Fibroblast of villous mesenchyme (primary cell): ENCODE measurements around the gene PRR7. TPM values are rescaled to one million over a fixed set of nuclear protein-coding genes. Genes with fewer than 3 reads are reported as not detected.

Experiments
- DNase-seq: peaks from one replicate; pipeline ENCODE4 v3.0.0-alpha.2; 2010; ENCODE audit warnings: low read depth
- H3K4me3 ChIP-seq: 2 replicates; pipeline ENCODE4 v1.5.1; 2011; ENCODE audit warnings: low read depth, mild to moderate bottlenecking, low read length
- total RNA-seq: library from RNA; depleted of rRNA; stranded (reverse); fragments of >200 nt; gene quantifications from 2 replicates; pipeline ENCODE4 v1.2.3, GENCODE V29; 2012
- TF ChIP-seq, protein P1 (sequence below): IDR thresholded peaks from 2 replicates; pipeline ENCODE4 v1.5.1; 2012; ENCODE audit warnings: low read depth, mild to moderate bottlenecking, low read length; ENCODE audit not compliant: insufficient read depth

The PRR7 gene
- total RNA-seq, 1 donor, result 4.7 TPM

DNA sequence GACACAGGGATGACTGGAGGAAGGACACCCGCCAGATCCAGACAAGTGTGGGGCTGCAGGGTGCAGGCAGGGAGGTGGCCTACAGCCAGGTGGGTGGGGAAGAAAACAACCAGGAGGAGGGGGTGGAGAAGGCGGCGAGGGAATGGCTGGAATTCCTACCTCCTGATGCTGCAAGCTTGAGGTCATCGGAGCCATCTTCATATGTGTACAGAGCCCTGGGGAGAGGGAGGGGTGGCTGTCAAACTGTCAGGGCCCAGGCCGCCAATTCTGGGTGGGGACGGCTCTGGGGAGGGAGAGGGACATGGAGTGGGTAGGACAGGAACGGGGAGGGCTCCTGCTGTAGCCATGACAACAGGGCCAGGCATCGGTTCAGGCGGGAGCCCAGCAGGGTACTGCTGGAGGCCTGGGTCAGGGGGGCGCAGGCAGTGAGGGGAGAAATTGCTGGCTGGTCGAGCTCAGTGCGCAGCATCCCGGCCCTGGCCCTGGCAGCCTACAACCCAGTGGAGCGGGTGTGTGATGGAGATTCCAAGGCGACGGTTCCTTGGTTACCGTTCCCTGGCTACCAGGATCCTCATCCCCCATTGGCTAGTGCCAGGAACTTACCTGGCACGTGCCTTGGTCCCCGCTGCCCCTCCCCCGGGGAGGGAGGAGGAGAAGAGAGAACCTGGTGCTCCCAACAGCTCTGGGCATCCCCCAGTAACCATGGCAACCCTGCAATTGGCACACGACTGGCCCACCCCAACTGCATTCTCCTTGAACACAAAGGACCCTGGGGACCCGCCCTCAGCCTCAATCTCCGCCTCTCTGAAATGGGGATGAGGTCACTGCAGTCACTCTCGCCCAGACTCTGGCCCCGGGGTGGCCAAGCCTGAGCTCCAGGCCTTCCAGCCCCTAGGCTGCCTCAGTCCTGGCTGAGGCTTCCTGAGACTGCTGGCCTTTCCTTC lies 22.3 kb downstream of the PRR7 start:
- DNase-seq, result no peak
- no peak overlapping the region for H3K4me3 ChIP-seq
- TF ChIP-seq, protein P1, sequence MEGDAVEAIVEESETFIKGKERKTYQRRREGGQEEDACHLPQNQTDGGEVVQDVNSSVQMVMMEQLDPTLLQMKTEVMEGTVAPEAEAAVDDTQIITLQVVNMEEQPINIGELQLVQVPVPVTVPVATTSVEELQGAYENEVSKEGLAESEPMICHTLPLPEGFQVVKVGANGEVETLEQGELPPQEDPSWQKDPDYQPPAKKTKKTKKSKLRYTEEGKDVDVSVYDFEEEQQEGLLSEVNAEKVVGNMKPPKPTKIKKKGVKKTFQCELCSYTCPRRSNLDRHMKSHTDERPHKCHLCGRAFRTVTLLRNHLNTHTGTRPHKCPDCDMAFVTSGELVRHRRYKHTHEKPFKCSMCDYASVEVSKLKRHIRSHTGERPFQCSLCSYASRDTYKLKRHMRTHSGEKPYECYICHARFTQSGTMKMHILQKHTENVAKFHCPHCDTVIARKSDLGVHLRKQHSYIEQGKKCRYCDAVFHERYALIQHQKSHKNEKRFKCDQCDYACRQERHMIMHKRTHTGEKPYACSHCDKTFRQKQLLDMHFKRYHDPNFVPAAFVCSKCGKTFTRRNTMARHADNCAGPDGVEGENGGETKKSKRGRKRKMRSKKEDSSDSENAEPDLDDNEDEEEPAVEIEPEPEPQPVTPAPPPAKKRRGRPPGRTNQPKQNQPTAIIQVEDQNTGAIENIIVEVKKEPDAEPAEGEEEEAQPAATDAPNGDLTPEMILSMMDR, result no peak

DNA sequence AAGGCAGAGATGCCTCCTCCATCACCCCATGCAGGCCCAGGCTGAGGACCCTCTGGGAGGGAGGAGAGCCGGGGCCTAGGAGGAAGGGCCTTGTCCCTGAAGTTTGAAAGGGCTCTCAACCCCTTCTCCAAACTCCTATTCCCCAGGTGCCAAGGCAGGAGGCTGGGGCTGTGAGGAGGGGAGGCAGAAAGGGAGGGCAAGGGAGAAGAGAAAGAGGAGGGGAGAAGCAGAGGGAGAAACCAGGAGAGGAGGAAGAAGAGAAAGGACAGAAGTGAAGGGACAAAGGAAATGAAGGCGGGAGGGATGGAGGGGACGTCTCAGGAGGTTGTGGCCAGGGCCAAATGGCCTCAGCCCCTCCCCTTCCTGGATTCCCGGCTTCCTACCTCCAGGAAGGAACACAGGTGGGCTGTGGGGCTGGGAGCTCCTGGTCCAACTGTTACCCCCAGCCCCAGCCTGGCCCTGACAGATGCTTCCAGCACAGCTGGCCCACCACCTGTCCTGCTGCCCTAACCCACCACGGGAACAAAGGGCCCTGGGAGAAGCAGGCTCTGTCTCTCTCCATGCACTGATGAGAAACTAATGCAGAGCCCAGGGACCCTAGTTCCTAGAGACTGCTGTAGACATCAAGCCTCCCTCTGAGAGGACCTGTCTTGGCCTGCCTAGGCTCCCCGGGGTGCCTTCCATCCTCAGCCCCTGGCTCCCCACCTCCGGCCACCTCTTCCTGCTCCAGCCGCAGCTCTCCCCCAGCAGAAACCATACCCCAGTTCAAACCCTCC lies 23.3 kb downstream of the PRR7 start:
- TF ChIP-seq, protein P1, result no peak
- H3K4me3 ChIP-seq, result no peak overlapping the region
- DNase-seq, result no peak

DNA sequence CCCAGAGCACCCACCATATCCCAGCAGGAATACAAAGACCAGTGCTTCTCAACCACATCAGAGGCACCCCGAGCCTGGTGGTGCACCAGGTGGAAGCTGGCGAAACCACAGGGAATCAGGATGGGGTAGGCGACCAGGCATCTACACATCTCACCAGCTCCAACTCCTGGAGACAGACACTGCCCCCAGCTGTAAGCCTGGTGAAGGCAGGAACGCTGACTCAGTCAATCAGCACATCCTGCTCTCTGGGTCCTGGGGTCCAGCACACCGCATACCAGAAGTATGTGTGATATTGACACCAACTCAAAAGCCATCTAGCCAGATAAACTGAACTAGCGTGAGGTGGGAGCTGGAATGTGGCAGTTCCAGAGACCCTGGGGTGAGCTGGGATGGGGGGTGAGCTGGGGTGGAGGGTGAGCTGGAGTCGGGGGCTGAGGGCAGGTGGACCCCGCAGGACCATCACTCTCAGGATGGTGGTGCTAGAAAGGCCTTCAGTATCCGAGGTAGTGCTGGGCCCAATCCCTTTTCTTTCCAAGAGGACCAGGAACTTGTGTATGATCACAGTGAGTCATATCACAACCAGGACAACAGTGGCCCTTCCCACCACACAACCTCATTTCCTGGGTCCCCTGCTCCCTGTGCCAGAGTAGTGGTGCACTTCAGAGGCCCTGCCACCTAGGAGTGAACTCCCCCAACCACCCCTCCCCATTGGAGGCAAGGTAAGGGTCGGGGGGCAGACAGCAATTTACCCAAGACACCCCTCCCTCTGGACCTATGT lies 24.3 kb downstream of the PRR7 start:
- TF ChIP-seq, protein P1, result no peak
- peak; percentile 27 for DNase-seq
- H3K4me3 ChIP-seq, result no peak overlapping the region

DNA sequence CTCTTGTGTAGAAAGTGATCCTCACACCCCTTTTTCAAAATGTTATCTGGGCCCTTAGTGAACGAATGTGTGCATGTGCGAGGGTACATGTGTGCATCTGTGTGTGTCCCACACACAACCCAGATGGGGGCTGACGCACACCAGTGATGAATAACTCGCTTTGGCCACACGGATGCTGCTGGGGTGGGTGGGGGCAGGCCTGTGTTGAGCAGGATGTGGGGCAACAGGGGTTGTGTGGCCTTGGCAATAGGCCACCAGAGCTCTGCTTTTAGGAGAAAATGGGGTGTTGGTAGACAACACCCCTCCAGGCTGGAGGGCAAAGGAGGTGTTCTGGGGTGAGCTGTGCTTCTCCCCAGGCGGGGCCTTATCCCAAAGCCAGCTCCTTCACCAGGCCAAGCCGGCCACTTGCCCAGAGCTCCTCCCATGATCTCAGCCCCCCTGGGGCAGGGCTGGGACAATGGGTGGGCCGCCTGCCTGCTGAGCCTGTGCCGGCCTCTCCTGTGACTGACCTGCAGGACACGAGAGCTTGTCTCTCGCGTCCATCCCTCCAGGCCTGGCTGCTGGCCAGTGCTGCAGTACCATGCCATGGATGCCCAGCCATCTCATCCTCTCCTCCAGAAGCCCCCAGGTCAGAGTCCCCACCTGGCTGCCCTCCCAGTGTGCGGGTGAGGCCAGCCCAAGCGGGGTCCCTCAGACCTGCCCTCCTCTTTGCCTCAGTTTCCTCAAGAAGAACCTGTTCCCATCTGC lies 25.2 kb downstream of the PRR7 start:
- peak overlapping the region; percentile 87 for H3K4me3 ChIP-seq
- TF ChIP-seq, protein P1, result no peak
- DNase-seq, result peak; percentile 38

DNA sequence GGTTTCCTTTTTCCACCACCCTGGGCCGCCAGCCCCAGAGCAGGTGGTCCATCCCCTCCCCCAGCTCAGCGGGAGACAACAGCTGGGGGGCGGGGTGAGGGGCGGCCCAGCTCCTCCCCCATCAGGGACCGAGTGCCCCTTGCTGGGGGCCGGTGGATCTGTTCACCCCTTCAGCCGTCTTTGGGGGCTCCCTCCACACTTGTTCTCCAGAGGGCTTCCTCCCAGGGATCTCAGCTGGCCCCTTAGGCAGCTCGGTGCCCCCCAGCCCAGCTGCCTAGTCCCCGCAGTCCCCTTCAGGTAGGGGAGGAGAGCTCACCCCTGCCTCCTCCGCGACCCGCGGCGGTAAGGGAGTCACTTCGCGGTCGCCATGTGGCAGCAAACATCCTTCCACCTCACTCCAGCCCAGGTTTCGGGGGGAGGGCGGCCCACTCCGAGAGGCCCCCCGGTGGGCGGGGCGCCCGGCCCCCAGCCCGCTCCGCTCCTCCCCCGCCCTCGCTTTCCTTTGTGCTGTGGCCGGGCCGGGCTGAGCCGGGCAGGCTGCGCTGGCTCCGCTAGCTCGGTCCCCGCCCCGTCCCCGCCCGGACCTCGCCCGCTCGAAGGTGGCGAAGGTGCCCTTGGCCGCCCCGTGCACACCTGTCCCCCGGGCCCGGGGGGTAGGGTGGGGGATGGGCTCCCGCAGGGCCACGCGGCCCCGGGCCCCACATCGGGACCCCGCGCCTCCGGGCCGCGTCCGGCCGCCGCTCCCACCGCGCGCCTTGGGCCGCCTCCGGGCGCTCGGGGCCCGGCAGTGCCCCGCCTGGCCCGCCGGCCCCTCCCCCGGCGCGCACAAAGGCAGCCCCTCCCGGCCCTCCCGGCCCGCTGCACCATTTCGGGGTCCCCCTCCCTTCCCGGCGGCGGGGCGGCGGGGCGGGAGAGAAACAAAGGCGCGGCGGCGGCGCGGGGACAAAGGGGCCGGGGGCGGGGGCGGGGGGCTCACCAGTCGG lies 26.1 kb downstream of the PRR7 start:
- H3K4me3 ChIP-seq, result peak overlapping the region; percentile 87
- TF ChIP-seq, protein P1, result no peak
- peak; percentile 19 for DNase-seq
